ENCODE data around the gene HSPA4L.

Gene HSPA4L

DNA sequence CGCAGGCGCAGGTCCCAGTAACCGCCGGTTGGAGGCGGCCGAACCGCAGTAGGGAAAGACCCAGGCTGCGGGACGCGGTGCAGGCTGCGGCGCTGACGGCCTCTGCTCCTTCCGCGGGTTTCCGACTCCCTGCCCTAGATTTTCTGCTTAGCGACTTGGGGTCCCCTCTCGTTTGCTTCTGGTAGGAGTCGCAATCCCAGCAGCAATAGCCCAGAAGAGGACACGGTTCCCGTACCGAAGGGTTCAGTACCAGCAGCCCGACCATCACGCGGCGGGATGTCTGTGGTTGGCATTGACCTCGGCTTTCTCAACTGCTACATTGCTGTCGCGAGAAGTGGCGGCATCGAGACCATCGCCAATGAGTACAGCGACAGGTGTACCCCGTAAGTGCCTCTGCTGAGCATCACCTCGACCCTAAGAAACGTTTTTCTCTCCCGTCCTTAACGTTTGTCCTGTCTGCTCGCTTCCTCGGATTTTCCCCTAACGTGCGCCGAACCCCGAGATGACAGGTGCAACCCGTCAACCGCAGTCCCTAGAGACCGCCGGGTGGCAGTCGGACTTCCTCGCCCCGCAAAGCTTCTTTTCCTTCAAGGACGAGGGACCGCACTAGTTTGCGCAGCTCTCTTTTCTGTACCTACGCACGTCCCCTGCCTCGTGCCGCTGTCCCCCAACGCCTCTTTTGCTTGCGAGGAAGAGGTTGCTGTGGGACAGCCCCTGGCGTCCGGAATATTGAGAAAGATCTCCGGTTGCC lies at the start of gene HSPA4L:
TSS of gene HSPA4L (plus strand) at position 48 of the 751 bp plus-strand sequence. CDS start at position 277, 229 bp downstream.
- peak within 1 kb of the TSS; percentile 84 for H3K4me3 Mint-ChIP-seq
- peaks cover 21% of the 10 kb centered on the region for H3K4me1 Mint-ChIP-seq
- peak within 1 kb of the TSS; percentile 84 for H3K27ac Mint-ChIP-seq
- ATAC-seq = peak; percentile 70
- H3K9me3 Mint-ChIP-seq = peaks cover 6% of the 10 kb centered on the region
- peaks cover 49% of the 10 kb centered on the region for H3K27me3 Mint-ChIP-seq
- no peaks in the 10 kb centered on the region for H3K36me3 Mint-ChIP-seq

DNA sequence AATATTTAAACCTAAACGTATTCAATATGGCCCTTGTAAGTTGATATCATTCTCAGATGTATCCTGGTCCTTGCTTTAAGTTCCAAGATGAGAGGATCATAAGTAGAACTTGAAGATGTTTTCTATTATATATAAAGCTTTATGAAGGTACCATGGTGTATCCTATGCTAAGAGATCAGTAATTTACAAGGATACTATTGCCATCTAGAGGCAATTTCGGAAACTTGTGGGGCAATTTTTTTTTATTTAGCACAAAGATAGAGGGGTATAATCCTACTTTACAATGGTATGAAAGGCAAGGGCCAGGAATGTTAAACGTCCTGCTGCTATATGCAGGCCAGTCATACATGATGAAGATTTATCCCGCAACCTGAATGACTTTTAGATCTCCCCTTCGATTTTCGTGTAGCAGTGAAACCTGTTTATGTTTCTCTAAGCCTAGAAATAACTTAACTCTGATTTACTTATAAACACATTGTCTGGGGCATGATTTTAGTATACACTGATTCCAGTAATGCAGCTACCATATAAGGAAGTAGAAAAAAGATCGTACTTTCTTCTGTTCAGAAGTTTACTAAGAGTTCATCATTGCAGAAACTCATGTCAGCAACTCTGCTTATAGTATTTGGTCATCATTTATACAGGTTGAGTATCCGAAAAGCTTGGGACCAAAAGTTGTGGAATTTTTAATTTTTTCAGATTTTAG lies 49.3 kb upstream of the HSPA4L start:
- Mint-ChIP-seq H3K4me1 (no peaks in the 10 kb centered on the region), H3K9me3 (no peaks in the 10 kb centered on the region)
- ATAC-seq = peak; percentile 20

DNA sequence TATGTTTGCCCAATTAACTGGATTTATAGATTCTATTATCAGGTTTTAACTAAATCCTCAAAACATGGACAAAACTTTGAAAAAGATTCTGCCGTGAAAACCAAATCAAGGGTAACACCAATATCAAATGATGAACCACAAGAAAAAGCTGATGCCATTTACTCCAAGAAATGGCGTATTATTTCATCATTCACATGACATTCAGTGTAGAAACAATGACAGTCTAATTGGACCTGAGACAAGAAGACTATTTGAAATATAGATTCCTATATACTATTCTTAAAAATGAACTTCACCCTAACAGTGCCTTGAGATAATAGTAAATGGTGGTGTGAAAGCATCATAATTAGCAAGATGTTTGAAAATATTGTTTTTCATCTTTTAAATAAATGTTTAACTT lies 47.1 kb upstream of the HSPA4L start:
- no peaks in the 10 kb centered on the region for H3K4me1 Mint-ChIP-seq
- H3K27ac Mint-ChIP-seq = no peak overlapping the region
- no peaks in the 10 kb centered on the region for H3K9me3 Mint-ChIP-seq
- H3K27me3 Mint-ChIP-seq = no peaks in the 10 kb centered on the region
- H3K4me3 Mint-ChIP-seq = no peak overlapping the region
- no peak for ATAC-seq
- no peaks in the 10 kb centered on the region for H3K36me3 Mint-ChIP-seq

More for the DNA sequence above, 49.3 kb upstream of the HSPA4L start:
- no peaks in the 10 kb centered on the region for H3K27me3 Mint-ChIP-seq
- H3K4me3 Mint-ChIP-seq = no peak overlapping the region
- H3K36me3 Mint-ChIP-seq = no peaks in the 10 kb centered on the region
- H3K27ac Mint-ChIP-seq = no peak overlapping the region

DNA sequence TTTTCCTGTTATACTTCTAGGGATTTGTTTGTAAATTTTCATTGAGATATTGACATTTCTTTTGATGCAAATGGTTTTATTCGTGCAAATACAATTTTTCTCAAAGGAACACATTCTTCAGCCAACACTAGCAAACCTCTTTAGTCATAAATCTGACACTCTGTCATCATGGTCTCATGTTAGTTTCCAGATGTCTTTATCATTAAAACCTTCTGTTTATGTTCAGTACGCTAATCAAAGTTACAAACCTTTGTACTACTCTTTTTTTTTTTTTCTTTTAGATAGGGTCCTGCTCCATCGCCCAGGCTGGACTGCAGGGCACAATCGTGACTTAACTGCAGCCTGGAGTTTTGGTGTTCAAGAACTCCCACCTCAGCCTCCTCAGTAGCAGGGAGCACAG lies 44.8 kb upstream of the HSPA4L start:
- ATAC-seq = no peak
- Mint-ChIP-seq H3K4me3 (no peak overlapping the region), H3K9me3 (peaks cover 5% of the 10 kb centered on the region), H3K27me3 (no peaks in the 10 kb centered on the region), H3K36me3 (no peaks in the 10 kb centered on the region), H3K27ac (no peak overlapping the region), H3K4me1 (no peaks in the 10 kb centered on the region)

DNA sequence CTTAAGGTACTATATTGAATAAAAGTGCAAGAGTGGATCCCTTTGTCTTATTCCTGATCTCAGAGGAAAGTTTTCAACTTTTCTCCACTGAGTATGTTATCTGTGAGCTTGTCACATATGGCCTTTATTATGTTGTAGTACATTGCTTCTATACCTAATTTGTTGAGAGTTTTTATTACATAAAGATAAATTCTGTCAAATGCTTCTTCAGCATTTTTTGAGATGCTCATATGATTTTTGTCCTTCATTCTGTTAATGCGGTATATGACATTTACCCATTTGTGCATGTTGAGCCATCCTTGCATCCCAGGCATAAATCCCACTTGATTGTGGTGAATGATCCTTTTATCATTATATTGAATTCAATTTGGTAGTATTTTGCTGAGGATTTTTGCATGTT lies 40.9 kb upstream of the HSPA4L start:
- no peak overlapping the region for H3K4me3 Mint-ChIP-seq
- peaks cover 11% of the 10 kb centered on the region for H3K9me3 Mint-ChIP-seq
- no peaks in the 10 kb centered on the region for H3K4me1 Mint-ChIP-seq
- H3K27me3 Mint-ChIP-seq = peaks cover 10% of the 10 kb centered on the region
- ATAC-seq = no peak
- no peak overlapping the region for H3K27ac Mint-ChIP-seq
- no peaks in the 10 kb centered on the region for H3K36me3 Mint-ChIP-seq

DNA sequence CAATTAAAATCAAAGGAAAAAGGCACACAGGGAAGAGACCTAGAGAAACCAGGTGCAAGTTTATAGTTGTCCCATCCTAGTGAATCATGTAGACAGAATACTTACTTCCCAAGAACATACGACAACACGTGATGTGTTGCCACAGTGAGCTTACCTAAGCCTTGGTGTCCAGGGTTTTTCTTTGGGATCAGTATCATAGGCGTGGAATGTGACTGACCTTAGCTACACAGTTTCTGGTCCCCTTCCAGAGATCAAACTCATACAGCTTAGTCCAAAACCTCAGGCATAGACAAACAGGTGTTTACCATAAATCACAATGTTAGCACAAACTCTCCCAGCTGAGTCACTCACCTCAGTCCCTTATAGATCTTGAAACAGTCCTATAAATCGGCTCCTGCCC lies 34.2 kb upstream of the HSPA4L start:
- Mint-ChIP-seq H3K4me1 (no peaks in the 10 kb centered on the region), H3K9me3 (peaks cover 3% of the 10 kb centered on the region), H3K27me3 (peaks cover 20% of the 10 kb centered on the region), H3K27ac (no peak overlapping the region), H3K4me3 (no peak overlapping the region), H3K36me3 (no peaks in the 10 kb centered on the region)
- no peak for ATAC-seq

DNA sequence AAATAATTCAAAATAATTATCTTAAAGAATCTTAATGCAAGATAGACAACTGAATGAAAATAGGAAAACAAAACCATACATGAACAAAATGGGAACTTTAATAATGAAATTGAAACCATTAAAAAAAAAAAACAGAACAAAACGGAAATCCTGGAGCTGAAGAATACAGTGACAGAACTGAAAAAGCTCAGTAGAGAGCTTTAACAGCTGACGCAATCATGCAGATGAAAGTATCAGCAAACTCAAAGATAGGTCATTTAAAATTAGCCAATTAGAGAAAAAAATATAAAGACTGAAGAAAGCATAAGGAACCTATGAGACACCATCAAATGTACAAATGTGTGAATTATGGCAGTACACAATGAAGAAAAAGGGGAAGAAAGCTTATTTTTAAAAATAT lies 33.2 kb upstream of the HSPA4L start:
- H3K36me3 Mint-ChIP-seq = no peaks in the 10 kb centered on the region
- H3K27me3 Mint-ChIP-seq = peaks cover 20% of the 10 kb centered on the region
- no peaks in the 10 kb centered on the region for H3K4me1 Mint-ChIP-seq
- H3K4me3 Mint-ChIP-seq = no peak overlapping the region
- H3K9me3 Mint-ChIP-seq = peaks cover 3% of the 10 kb centered on the region
- ATAC-seq = no peak
- H3K27ac Mint-ChIP-seq = no peak overlapping the region

DNA sequence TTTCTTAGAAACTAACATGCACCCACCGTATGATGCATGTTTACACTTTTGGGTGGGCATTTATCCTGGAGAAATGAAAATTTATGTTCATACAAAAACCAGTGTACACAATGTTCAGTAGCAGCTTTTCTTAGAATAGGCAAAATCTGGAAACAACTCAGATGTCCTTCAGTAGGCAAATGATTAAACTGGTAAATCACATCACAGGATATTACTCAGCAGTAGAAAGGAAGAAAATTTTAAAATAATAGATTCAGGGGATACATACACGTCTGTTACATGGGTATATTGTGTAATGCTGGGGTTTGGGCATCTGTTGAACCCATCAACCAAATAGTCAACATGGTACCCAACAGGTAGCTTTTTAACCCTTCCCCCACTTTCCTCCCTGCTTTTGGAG lies 25.2 kb upstream of the HSPA4L start:
- ATAC-seq = no peak
- Mint-ChIP-seq H3K27ac (no peak overlapping the region), H3K27me3 (no peaks in the 10 kb centered on the region), H3K9me3 (peaks cover 5% of the 10 kb centered on the region), H3K4me3 (no peak overlapping the region), H3K4me1 (no peaks in the 10 kb centered on the region), H3K36me3 (no peaks in the 10 kb centered on the region)

DNA sequence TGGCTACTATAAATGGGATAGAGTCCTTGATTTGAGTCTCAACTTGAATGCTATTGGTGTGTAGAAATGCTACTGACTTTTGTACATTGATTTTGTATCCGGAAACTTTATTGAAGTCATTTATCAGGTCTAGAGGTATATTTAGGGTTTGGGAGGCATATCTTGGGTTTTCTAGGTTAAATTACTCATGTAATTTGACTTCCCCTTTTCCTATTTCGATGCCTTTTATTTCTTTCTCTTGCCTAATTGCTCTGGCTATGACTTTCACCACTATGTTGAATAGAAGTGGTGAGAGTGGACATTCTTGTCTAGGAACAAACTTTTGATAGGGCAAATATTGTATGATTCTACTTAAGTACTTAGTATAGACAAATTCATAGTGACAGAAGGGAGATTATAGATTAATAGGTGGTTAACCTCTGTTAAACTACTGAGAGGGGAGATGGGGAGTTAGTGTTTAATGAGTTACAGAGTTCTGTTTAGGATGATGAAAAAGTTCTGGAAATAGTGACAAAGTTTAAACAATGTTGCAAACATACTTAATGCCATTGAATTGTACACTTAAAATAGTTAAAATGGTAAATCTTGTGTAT lies 22.8 kb upstream of the HSPA4L start:
- ATAC-seq = no peak
- H3K27ac Mint-ChIP-seq = no peak overlapping the region
- H3K36me3 Mint-ChIP-seq = no peaks in the 10 kb centered on the region
- H3K9me3 Mint-ChIP-seq = peaks cover 5% of the 10 kb centered on the region
- no peak overlapping the region for H3K4me3 Mint-ChIP-seq
- no peaks in the 10 kb centered on the region for H3K27me3 Mint-ChIP-seq
- no peaks in the 10 kb centered on the region for H3K4me1 Mint-ChIP-seq

DNA sequence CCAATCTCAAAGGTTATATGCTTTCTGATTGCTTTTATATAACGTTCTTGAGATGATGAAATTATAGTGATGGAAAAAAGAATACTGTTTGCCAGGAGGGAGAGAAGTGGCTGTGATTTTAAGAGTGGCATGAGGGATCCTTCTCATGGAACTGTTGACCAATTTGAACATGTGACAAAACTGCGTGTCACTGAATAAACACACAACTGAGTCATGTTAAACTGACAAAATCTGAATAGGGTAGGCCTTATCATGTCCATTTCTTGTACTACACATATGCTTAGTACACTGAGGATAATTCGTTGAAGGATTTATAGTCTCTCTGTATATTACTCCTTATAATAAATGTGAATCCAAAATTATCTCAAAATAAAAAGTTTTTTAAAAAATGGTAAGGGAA lies 22.2 kb upstream of the HSPA4L start:
- no peak for ATAC-seq
- no peaks in the 10 kb centered on the region for H3K4me1 Mint-ChIP-seq
- no peaks in the 10 kb centered on the region for H3K27me3 Mint-ChIP-seq
- no peak overlapping the region for H3K4me3 Mint-ChIP-seq
- no peak overlapping the region for H3K27ac Mint-ChIP-seq
- H3K9me3 Mint-ChIP-seq = peaks cover 5% of the 10 kb centered on the region
- no peaks in the 10 kb centered on the region for H3K36me3 Mint-ChIP-seq

DNA sequence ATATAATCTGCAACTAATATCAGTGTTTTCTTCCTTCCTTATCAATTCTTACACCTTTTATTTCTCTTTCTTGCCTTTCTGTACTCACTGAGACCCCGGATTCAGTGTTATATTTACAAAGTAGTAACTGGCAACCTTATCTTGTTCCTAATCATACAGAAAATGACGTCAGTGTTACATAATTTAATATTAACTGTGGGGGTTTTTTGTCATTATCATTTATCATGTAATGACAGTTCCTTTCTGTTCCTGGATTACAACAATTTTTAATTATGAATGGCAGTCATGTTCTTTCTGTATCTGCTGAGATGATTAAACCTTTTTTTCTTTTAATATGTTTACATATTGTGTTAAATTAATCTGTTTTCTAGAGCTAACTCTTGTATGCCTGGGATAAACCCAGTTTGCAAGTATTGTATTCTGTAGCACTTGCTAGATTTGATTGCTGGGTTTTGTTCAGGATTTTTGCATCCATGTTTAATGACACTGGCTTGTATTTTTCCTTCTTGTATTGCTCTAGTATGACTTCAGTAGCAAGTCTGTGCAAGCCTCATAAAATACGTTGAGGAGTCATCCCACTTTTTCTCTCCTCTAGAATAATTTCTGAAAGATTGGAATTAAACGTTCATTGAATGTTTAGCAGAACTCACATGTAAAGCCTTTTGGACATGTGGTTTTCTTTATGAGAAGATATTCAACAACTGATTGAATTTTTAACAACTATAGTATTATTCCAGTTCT lies 10.4 kb upstream of the HSPA4L start:
- ATAC-seq = no peak
- peaks cover 33% of the 10 kb centered on the region for H3K27me3 Mint-ChIP-seq
- H3K36me3 Mint-ChIP-seq = no peaks in the 10 kb centered on the region
- H3K27ac Mint-ChIP-seq = no peak overlapping the region
- no peaks in the 10 kb centered on the region for H3K4me1 Mint-ChIP-seq
- H3K4me3 Mint-ChIP-seq = no peak overlapping the region
- no peaks in the 10 kb centered on the region for H3K9me3 Mint-ChIP-seq

DNA sequence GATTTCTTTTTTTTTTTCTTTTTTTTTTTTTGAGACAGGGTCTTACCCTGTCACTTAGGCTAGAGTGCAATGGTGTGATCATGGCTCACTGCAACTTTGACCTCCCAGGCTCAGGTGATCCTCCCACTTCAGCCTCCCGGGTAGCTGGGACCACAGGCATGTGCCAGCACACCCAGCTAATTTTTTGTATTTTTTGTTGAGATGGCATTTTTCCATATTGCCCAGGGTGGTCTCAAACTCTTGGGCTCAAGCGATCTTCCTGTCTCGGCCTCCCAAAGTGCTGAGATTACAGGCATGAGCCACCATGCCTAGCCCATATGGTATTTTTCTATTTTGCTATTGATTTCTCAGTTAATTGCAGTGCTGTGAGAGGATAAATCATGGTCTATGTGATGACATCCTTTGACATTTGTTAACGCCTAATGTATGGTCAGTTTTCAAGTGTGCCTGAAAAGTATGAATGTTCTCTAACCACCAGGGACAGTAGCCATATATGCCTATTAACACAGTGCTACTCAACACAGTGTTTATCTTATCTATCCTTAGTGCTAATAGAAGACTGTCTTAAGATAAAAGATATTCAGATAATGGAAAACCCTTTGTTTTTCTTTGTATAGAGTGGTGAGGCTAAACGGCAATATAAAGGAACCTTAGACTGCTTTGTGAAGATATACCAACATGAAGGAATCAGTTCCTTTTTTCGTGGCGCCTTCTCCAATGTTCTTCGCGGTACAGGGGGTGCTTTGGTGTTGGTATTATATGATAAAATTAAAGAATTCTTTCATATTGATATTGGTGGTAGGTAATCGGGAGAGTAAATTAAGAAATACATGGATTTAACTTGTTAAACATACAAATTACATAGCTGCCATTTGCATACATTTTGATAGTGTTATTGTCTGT lies 9.1 kb upstream of the HSPA4L start:
- Mint-ChIP-seq H3K4me3 (no peak overlapping the region), H3K9me3 (no peaks in the 10 kb centered on the region), H3K36me3 (no peaks in the 10 kb centered on the region), H3K27ac (no peak overlapping the region), H3K27me3 (peaks cover 46% of the 10 kb centered on the region), H3K4me1 (no peaks in the 10 kb centered on the region)
- ATAC-seq = no peak

DNA sequence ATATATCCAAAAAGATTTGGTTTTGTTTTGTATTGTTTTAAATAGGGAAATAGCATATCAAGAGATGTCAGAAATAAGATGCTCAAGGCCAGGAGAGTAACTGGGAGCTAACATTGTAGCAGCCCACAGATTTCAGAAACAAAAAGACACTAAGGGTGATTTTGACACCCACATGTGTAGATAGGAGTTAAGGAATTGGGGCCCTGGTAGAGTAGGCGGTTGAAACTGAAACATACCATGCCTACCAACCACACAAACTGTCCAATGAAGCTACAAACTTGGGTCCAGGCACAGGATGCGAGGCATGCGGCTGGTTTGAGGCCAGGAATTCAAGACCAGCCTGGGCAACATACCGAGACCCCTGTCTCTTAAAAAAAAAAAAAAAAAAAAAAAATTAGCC lies 6.3 kb upstream of the HSPA4L start:
- Mint-ChIP-seq H3K4me1 (peaks cover 2% of the 10 kb centered on the region), H3K27ac (no peak overlapping the region), H3K9me3 (no peaks in the 10 kb centered on the region), H3K27me3 (peaks cover 64% of the 10 kb centered on the region), H3K36me3 (no peaks in the 10 kb centered on the region), H3K4me3 (no peak overlapping the region)
- no peak for ATAC-seq

DNA sequence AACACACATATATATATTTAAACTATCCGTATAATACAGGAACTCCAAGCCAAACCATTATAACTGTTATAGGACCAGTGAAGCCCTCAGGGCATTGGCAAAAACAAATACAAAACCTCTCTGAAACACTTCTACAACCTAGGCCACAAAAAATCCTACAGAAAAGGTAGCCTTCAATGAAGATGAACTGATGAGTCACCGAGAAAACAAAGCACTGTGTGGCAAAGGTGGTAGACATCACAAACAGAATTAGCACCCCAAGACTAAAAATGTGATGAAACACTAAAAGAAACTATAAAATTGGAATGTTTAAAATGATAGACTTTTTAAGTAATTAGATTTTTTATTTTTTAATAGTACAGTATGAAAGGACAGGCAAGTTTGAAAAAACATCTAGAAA lies 5.5 kb upstream of the HSPA4L start:
- Mint-ChIP-seq H3K9me3 (peaks cover 3% of the 10 kb centered on the region), H3K27me3 (peaks cover 65% of the 10 kb centered on the region), H3K36me3 (no peaks in the 10 kb centered on the region), H3K27ac (no peak overlapping the region), H3K4me3 (no peak overlapping the region), H3K4me1 (peaks cover 9% of the 10 kb centered on the region)
- ATAC-seq = no peak

Data from stimulated activated memory B cell treated with anti-CD40 and anti-IgM and Interleukin-4, amounts not matched to agents 10 μg/mL and 1 μg/mL and 100 μg/mL, for 72 hours (primary cell).